Measurements from ENCODE around the gene NEK6.

Gene NEK6

DNA sequence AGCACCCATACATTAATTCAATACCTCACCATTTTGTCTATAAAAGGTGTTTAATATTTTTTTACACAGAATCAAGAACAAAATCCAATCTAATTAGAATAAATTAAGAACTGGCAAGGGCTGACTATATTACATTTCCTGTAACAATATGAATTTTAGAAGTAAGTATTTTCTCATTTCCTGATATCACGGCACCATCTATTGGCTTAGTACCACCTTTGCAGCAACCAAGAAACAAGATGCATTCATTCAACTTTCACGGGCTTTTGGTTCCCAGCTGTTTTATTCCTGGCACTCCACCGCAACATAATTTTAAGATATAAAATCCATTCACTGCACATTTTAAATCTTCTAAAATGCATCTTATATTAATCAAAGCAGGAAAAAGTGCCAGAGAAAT lies 136.8 kb downstream of the NEK6 start:
- H3K27ac ChIP-seq = no peak overlapping the region
- TF ChIP-seq ZFX (IDR thresholded peaks at IDR 0.05; ENCODE audit: borderline replicate concordance) = no peak
- TF ChIP-seq, protein P1, sequence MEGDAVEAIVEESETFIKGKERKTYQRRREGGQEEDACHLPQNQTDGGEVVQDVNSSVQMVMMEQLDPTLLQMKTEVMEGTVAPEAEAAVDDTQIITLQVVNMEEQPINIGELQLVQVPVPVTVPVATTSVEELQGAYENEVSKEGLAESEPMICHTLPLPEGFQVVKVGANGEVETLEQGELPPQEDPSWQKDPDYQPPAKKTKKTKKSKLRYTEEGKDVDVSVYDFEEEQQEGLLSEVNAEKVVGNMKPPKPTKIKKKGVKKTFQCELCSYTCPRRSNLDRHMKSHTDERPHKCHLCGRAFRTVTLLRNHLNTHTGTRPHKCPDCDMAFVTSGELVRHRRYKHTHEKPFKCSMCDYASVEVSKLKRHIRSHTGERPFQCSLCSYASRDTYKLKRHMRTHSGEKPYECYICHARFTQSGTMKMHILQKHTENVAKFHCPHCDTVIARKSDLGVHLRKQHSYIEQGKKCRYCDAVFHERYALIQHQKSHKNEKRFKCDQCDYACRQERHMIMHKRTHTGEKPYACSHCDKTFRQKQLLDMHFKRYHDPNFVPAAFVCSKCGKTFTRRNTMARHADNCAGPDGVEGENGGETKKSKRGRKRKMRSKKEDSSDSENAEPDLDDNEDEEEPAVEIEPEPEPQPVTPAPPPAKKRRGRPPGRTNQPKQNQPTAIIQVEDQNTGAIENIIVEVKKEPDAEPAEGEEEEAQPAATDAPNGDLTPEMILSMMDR (IDR thresholded peaks at IDR 0.05) = no peak; the same call in 1 of the 2 replicates

DNA sequence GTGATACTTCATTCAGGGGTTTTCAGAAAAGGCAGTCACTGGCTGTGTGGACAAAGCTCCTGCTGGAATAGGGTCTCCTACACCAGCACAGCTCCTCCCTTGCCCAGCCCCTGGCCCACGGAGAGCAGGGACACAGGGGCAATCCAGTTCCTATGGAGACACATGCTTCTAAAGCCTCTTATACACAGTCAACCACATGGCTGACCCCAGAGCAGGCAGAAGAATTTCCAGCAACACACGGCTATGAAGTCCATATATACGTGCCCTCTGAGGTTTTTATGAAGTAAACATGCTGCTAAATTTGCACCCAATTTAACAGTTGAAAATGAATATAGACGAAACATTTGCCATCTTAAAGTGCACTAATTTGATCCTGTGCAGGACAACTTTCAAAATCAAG lies 138.1 kb downstream of the NEK6 start:
- no peak overlapping the region for H3K27ac ChIP-seq
- TF ChIP-seq, protein P1 (IDR thresholded peaks at IDR 0.05) = no peak
- no peak for TF ChIP-seq ZFX (IDR thresholded peaks at IDR 0.05; ENCODE audit: borderline replicate concordance)

DNA sequence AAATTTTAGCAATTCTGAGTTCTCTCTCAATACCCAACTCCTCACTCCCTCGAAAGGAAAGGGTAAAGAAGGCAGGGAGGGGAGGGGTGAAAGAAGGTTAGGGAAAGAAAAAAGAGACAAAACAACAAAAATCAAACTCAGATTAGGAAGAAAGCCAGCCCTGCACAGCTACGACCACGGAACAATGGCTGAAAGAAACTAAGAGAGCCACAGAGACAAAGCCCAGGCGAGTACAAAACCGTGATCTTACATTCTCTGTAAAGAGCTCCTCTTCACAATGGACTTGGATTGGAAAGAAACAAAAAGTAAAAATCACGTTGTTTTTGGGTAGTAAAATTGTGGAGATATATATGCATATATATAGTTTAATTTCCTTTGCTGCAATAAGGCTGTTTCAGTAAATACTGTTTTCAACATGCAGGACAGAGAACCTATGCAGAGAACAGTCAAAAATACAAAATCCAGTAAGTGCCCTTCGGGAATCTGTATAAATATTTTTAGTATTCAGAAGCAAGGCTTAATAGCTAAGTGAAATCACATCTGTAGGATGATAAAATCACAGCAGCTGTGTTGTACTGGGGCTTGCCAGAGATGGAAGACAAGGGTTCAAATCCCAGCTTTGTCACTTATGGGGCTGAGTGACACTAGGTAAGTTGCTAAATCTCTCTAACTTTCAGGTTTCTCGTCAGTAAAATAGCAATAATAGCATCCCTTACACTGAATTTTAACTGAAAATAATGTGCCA lies 140.6 kb downstream of the NEK6 start:
- no peak overlapping the region for H3K27ac ChIP-seq
- no peak for TF ChIP-seq ZFX (IDR thresholded peaks at IDR 0.05; ENCODE audit: borderline replicate concordance)
- TF ChIP-seq, protein P1 (IDR thresholded peaks at IDR 0.05) = no peak

DNA sequence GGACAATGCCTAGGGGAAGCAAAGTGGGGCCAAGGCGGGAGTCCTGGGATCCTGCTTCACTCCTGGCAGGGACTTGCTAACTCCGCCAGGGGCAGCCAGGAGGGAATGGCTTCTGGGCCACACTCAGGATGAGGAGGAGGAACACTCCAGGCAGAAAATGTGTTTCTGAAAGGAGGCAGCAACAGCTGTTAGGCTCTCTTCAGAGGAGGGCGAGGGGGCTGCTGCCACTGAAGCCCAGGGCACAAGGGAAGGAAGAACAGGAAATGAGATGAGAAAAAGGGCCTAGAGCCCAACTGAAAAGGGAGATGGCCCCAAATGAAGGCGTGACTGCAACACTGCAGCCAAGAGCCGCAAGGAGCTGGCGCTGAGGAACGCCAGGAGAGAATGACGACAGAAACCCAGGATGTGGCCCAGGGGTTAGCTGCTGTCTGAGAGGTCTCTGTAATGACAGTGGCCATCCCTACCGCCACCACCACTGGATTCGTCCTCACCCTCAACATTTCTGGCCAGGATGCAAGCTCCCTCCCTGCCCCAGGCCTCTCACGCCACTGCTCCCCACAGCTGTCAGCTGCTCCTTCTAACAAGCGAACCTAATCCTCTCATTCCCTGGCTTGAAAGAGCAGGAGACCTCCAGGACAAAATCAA lies 141.7 kb downstream of the NEK6 start:
- TF ChIP-seq ZFX (IDR thresholded peaks at IDR 0.05; ENCODE audit: borderline replicate concordance) = no peak
- TF ChIP-seq, protein P1 (IDR thresholded peaks at IDR 0.05) = no peak
- no peak overlapping the region for H3K27ac ChIP-seq

DNA sequence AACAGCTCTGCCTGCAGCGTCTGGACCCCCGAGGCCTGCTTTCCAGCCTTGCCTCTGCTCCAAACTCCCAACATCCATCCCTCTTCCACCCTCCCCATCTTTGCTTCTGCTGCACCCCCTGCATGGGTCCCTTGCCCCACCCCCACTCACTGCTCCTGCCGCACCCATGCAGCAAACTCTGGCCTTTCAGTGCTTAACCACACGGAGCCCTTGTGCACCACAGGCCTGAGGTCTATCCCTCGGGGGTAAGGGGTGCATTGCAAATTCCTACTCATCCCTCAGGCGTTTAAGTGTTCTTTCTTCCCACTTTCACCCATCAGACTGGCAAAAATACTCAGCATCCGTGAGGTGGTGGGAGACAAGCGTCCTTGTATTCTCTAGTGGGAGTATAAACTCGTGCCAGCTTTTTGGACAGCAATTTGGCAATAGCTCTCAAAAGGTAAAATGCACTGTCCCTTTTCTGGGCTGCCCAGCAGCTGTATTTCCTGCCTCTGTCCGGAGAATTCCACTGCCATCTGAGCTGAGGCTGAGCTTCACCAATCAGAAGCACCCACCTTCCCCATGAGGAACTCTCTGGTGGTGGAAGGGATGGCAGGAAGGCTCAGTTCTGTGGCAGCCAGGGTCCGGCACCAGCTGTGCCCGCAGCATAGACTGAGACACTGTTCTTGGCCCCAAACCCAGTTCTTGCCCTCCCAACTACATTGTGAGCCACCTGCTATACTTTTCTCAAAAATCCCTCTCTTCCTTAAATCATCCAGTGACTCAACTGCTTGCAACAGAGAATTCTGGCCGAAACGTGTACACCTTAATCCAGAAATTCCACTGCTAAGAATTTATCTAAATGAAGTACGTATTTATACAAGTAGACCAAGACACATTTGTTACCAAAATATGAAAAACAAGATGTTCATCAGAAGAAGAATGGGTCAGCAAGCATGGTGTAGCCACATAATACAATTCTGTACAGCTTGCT lies 142.5 kb downstream of the NEK6 start:
- no peak overlapping the region for H3K27ac ChIP-seq
- TF ChIP-seq ZFX (IDR thresholded peaks at IDR 0.05; ENCODE audit: borderline replicate concordance) = no peak
- TF ChIP-seq, protein P1 (IDR thresholded peaks at IDR 0.05) = no peak

Data from 22Rv1 (cell line).